HTR-8/SVneo (cell line): ENCODE data around the gene APPBP2.
"Not testable (repeated sequence)": the region's sequence is repeated elsewhere in the genome, so short reads cannot be mapped to it uniquely, and the experiment has no call there.

Experiments used
- DNase-seq: peaks from one replicate; pipeline ENCODE4 v3.0.0; 2011; ENCODE audit warnings: low spot score, mixed read lengths; ENCODE audit not compliant: insufficient read length
- FAIRE-seq: peaks from 2 replicates; lab custom pipeline; 2011; peaks lifted over from hg19 to GRCh38; lab: Jason Lieb, UNC

The APPBP2 gene

DNA sequence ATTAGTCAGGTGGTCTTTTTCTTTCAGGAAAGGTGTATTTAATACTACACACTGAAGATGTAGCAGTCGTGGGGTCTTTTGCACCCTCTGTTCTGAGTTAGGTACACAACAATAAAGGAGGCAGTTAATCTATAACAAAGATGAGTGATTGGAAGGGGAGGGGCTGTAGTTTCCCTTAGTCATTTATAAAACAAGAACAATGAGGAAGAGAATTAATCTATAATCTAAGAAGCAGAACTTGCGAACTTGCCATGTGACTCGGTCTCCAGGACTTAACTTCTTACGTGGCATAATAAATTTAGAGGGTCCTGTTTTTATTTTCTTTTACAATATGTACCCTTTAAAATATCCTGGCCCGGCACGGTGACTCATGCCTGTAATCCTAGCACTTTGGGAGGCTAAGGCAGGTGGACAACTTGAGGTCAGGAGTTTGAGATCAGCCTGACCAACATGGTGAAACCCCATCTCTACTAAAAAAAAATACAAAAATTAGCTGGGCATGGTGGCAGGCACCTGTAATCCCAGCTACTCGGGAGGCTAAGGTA lies 8.6 kb upstream of the APPBP2 start:
- FAIRE-seq (no peak), DNase-seq (no peak)

DNA sequence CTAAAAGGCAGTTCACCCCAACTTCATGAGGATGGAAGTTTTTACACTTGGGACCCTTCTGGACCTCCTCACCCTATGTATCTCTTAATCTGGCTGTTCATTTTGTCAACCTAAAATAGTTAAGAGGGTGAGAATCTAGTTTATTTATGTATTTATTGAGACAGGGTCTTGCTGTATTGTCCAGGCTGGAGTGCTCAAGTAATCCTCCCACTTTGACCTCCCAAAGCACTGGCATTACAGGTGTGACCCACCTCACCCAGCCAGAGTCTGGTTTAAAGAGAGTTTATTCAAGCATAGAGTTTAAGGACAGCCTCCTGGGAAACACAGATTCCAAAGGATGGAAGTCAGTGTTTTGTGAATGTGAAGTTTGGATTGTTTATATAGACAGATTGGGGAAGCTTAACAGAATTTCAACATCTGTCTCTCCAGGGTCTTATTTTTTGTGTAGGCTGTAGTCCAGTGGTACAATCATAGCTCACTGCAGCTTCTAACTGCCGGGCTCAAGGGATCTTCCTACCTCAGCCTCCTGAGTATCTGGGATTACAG lies 8.0 kb upstream of the APPBP2 start:
- FAIRE-seq (no peak), DNase-seq (no peak)

GRCh38 chr17:60529806-60530205 lies 3.8 kb upstream of the APPBP2 start:
- no peak for DNase-seq
- FAIRE-seq = no peak

- DNase-seq = no peak
- no peak for FAIRE-seq
These were observed 2.8 kb upstream of the APPBP2 start for GRCh38 chr17:60528828-60529227.

DNA sequence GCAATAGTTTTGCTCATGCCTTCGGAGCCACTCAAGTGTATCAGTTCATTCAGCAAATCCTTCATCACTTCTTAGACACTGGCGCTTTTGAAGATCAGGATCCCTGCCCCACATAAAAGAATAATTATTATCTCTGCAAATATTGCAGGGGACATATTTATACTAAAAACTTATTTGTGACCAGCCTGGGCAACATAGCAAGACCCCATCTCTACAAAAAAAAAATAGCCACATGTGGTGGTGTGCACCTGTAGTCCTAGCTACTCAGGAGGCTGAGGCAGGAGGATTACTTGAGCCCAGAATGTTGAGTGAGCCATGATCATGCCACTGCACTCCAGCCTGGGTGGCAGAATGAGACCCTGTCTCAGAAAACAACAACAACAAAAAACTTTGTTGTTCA lies 1.7 kb upstream of the APPBP2 start:
- DNase-seq (no peak), FAIRE-seq (no peak)

- no peak for FAIRE-seq
These were observed 684 bp upstream of the APPBP2 start for GRCh38 chr17:60526726-60527125.

DNA sequence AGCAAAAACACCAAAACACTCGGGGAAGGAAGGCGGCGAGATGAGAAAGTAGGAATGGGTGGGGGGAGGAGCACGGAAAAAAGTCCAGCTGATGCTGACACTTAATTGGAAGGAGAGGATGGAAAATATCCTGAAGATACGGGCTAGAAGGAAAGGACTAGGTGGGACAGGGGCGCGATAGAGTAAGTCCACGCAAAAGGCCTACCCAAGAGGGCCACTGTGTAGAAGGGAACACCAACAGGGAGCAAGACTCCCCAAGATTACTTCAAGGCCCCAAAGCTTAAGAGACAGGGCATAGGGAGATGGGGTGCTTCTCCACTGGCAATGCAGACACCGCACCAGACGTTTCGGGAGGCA lies 736 bp downstream of the APPBP2 start:
- FAIRE-seq (no peak), DNase-seq (no peak)

More at GRCh38 chr17:60526726-60527125, 684 bp upstream of the APPBP2 start:
- DNase-seq = no peak

- FAIRE-seq (no peak), DNase-seq (no peak)
These were observed 1.3 kb downstream of the APPBP2 start for GRCh38 chr17:60524463-60525327.

DNA sequence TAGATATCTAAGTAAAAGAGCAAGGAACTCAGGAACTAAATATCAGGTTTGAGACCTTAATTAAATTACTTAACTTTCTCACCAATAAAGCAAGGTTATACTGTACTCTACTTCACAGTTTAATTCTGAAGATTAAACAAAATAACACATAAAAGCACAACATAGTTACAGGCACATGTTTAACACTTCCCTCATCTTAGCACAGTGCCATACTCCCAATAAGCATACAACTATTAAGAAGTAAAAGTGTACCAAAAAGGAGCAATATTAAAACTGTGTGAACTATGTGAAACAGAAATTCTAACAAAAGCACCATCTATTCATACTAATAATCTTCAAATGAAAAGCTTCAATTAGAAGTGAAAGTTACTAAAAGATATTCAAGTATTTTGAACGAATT lies 2.2 kb downstream of the APPBP2 start:
- no peak for FAIRE-seq
- DNase-seq = no peak

GRCh38 chr17:60522889-60523626 lies 3.0 kb downstream of the APPBP2 start:
- DNase-seq (no peak), FAIRE-seq (no peak)

DNA sequence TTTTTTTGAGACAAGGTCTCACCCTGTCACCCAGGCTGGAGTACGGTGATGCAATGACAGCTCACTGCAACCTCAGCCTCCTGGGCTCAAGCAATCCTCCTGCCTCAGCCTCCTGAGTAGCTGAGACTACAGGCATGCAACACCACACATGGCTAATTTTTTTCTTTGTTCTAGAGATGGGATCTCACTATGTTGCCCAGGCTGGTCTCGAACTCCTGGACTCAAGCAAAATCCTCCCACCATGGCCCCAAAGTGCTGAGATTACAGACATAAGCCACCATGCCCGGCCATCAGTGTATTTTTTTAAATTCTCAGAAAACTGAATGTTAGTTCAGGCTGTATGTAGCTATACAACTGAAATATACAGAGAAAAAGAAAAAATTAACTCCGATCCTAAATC lies 6.2 kb downstream of the APPBP2 start:
- FAIRE-seq (no peak), DNase-seq (no peak)

DNA sequence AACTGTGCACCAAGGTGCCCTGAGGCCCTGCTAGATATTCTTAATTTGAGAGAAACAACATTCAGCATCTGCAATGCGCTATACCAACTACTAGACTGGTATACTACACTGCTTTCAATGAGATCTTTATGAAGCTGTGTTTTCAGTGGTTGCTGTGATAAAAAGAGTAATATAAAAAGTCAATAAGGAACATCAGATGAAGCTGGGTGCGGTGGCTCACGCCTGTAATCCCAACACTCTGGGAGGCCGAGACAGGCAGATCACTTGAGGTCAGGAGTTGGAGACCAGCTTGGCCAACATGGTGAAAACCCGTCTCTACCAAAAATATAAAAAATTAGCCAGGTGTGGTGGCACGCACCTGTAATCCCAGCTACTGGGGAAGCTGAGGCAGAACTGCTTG lies 10.4 kb downstream of the APPBP2 start:
- DNase-seq, FAIRE-seq: not testable (repeated sequence)

DNA sequence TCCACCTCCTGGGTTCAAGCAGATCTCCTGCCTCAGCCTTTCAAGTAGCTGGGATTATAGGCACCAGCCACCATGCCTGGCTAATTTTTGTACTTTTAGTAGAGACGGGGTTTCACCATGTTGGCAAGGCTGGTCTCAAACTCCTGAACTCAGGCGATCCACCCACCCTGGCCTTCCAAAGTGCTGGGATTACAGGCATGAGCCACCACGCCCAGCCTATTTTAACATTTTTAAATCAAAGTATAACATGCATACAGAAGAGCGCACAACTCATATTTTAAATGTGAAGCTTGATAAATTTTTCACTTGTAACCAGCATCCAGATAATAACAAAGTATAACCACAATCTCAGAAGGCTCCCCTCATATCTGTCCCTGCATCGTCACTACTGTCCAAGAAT lies 10.8 kb downstream of the APPBP2 start:
- not testable (repeated sequence) for FAIRE-seq, DNase-seq

- no peak for FAIRE-seq
- no peak for DNase-seq
These were observed 11.5 kb downstream of the APPBP2 start for GRCh38 chr17:60514500-60514899.

- no peak for DNase-seq
- no peak for FAIRE-seq
These were observed 12.0 kb downstream of the APPBP2 start for GRCh38 chr17:60514053-60514452.

DNA sequence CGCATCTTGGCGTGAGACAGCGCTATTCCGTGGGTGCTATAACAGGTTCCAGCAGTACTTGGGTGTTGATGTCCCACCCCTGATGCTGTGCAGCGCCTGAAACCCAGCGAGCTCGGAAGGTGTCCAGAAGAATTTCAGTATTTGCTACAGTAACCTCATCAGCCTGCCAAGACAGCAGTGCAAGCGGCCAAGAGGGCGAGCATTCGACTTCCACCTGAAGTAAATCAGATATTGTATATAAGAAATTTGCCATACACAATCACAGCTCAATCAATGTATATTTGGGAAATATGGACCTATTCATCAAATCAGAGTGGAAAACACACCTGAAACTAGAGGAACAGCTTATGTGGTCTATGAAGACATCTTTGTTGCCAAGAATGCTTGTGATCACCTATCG lies 13.0 kb downstream of the APPBP2 start:
- DNase-seq (no peak), FAIRE-seq (peak; percentile 28)

GRCh38 chr17:60510723-60511122 lies 15.3 kb downstream of the APPBP2 start:
- no peak for FAIRE-seq
- DNase-seq = no peak

DNA sequence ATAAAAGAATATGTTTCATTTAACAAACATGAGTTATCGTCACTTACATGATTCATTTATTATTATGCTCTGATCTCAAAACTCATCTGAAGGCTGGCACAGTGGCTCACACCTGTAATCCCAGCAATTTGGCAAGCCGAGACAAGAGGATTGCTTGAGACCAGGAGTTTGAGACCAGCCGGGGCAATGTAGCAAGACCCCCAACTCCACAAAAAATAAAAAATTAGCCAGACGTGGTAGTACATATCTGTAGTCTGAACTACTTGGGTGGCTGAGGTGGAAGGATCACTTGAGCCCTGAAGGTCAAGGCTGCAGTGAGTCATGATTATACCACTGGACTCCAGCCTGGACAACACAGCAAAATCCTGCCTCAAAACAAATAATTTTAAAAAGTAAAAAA lies 16.0 kb downstream of the APPBP2 start:
- no peak for DNase-seq
- no peak for FAIRE-seq

DNA sequence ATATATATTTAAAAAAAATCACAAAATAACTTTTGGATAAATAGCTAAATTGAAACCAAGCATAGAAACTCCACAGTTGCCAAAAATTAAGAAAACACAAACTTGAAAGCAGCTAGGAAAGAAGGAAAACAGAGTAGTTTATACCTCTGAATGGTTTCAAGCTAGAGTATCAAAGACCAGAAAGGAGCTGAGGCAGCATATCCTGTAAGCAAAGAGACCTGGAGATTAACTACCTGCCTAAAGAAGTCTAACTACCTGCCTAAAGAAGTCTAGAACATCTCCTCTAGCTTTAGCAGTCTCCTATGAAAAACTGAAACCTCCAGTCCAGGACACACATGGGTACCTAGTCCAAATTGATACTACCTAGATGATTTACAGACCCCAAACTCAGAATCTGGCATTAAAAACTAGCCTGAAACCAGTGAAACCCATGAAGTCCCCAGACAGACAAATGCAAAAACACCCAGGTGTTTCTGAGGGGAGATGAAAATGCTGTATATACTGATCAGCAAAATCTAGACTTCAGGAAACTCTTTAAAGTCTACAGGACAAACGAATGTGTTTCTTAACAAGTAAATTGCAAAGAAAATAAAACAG lies 17.6 kb downstream of the APPBP2 start:
- DNase-seq (no peak), FAIRE-seq (no peak)

DNA sequence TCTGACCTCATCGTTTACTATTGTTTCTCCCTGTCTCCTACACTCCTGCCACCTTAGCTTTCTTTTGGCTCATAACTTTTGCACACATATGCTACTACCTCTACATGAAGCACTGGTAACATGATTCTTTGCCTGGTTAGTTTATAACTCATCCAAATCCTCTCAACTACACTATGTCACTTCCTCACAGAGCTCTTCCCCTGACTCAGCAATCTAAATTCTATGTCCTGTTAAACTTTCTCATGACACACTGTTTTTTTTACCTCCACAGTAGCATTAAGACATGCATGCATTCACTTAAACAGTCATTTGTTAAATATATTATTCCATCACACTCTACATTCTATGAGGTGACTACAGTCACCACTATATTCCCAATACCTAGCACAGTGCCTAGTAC lies 19.7 kb downstream of the APPBP2 start:
- DNase-seq = peak; percentile 84
- peak; percentile 94 for FAIRE-seq

DNA sequence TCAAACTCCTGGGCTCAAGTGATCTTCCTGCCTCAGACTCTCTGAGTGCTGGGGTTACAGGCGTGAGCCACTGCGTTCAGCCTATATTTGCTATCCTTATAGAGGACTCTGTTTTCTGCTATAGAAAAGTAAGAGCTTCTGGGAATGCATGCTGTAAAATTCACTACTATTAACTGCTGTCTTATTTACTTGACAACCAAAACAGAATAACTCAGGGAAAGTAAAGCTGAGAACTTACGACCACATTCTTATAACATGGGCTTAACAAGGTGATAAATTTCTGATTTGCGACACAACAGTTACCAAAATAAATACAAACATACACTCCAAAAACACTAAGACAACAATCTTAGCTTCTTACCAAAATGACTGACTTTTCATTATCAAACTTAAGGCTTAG lies 23.9 kb downstream of the APPBP2 start:
- FAIRE-seq (no peak), DNase-seq (no peak)
